GM13976 (cell line): Measurements from ENCODE around the gene TLCD3B.

Source experiments
- DNase-seq: peaks from one replicate; pipeline ENCODE4 v3.0.0; 2012; ENCODE audit warnings: low spot score
- in situ Hi-C: fragments of 300-500 bp; cut with MboI; formaldehyde crosslinking; loops from one replicate; pipeline ENCODE4 v1.12.0; 2022; ENCODE audit warnings: low sequenced_read_pairs, mixed read lengths, inconsistent platforms; ENCODE audit not compliant: unreplicated experiment
- TF ChIP-seq, protein P1 (sequence below): IDR thresholded peaks from 2 replicates; pipeline ENCODE4 v1.5.1; 2012; ENCODE audit warnings: borderline replicate concordance, mild to moderate bottlenecking; ENCODE audit not compliant: insufficient read depth; ENCODE audit errors: extremely low read depth, missing control alignments, control extremely low read depth

TLCD3B gene

DNA sequence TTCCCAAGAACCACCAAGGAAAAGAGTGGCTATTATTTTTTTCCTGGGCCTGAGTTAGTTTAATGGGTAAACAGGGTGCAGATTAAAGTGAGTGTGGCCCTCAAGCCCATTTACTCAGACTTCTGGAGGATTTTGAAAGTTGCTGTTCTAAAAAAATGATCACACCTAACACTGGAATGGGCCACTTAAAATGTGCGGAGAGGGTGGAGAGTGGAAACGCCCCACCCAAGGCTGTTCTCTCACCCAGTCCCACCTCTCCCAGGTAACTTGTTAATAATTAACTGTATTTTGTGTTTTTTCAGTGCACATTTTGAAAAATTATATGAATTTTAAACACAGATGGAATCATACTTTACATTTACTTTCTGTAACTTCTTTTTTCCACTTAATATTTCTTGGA is 41.0 kb downstream of the TLCD3B start:
- in situ Hi-C loops: no loop called here
- TF ChIP-seq, protein P1, sequence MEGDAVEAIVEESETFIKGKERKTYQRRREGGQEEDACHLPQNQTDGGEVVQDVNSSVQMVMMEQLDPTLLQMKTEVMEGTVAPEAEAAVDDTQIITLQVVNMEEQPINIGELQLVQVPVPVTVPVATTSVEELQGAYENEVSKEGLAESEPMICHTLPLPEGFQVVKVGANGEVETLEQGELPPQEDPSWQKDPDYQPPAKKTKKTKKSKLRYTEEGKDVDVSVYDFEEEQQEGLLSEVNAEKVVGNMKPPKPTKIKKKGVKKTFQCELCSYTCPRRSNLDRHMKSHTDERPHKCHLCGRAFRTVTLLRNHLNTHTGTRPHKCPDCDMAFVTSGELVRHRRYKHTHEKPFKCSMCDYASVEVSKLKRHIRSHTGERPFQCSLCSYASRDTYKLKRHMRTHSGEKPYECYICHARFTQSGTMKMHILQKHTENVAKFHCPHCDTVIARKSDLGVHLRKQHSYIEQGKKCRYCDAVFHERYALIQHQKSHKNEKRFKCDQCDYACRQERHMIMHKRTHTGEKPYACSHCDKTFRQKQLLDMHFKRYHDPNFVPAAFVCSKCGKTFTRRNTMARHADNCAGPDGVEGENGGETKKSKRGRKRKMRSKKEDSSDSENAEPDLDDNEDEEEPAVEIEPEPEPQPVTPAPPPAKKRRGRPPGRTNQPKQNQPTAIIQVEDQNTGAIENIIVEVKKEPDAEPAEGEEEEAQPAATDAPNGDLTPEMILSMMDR: no peak
- DNase-seq: no peak

DNA sequence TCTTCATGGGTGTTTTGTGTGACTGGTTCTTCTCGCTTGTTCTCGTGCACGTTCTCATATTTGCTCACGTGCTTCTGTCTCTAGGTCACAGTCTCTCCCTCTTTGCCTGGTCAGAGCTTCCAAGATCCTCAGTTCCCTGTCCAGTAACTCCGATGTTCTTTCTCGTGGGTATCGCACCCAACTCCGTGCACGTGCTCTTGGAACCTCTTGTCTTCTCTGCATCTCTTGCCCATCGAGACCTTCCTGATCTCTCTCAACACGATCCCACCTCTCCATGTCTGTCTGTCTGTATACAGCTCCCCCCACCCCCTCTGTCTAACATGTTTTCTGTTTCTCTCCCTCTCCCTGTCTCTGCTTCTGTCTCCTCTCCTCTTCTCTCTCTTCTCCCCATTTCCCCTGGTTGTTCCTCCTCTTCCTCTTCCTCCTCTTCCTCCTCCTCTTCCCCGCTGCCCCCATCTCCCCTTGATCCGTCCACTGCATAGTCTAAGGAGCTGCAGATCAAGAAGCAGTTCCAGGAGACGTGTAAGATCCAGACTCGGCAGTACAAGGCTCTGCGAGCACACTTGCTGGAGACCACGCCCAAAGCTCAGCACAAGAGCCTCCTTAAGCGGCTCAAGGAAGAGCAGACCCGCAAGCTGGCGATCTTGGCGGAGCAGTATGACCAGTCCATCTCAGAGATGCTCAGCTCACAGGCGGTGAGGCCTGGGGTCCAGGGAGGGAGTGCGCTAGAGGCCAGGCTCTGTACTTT is 41.8 kb downstream of the TLCD3B start:
- DNase-seq: no peak
- in situ Hi-C loops: no loop called here
- TF ChIP-seq, protein P1: no peak

DNA sequence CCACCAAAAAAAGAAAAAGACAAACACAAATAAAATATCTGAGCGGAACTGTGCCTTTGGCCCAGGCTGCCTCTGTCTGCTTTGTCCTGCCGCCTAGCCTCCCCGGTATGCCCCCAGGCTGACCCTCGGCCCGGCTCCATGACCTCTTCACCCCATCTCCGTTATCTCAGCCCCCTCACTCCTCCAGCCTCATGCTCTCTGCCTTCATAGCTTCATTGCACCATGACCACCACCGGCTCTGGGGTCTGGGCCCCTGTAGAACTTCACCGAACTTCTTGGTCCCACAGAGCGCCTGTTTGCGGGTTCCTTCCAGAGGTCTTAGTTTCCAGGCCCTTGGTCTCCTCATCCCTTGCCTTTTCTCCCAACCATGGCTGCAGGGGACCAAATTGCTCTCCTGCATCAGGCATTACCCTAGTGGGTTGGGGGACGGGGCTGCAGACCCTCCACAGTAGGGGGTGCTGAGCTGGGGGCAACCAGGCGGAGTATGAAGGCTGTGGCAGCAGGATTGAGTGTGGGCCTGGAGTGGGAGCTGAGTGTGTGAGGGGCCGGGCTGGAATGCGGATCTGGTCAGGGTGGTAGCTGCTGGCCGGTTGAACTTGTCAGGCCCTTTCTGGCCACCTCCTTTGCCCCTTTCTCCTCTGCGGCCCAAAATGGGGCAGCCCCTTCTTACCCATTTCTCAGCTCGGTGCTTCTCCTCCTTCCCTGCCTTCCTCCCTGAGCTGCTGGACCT is 42.6 kb downstream of the TLCD3B start:
- TF ChIP-seq, protein P1: no peak
- in situ Hi-C loops: no loop called here
- DNase-seq: no peak

DNA sequence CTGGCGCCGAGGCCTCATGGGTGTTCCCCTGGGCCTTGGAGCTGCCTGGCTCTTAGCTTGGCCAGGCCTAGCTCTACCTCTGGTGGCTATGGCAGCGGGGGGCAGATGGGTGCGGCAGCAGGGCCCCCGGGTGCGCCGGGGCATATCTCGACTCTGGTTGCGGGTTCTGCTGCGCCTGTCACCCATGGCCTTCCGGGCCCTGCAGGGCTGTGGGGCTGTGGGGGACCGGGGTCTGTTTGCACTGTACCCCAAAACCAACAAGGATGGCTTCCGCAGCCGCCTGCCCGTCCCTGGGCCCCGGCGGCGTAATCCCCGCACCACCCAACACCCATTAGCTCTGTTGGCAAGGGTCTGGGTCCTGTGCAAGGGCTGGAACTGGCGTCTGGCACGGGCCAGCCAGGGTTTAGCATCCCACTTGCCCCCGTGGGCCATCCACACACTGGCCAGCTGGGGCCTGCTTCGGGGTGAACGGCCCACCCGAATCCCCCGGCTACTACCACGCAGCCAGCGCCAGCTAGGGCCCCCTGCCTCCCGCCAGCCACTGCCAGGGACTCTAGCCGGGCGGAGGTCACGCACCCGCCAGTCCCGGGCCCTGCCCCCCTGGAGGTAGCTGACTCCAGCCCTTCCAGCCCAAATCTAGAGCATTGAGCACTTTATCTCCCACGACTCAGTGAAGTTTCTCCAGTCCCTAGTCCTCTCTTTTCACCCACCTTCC is 43.5 kb downstream of the TLCD3B start:
- no peak for DNase-seq
- TF ChIP-seq, protein P1: no peak
- in situ Hi-C loops: no loop called here

DNA sequence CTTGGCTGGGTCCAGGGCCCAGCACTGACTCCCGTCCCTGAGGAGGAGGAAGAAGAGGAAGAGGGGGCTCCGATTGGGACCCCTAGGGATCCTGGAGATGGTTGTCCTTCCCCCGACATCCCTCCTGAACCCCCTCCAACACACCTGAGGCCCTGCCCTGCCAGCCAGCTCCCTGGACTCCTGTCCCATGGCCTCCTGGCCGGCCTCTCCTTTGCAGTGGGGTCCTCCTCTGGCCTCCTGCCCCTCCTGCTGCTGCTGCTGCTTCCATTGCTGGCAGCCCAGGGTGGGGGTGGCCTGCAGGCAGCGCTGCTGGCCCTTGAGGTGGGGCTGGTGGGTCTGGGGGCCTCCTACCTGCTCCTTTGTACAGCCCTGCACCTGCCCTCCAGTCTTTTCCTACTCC is 44.1 kb downstream of the TLCD3B start:
- TF ChIP-seq, protein P1: no peak
- no peak for DNase-seq
- in situ Hi-C loops: no loop called here

DNA sequence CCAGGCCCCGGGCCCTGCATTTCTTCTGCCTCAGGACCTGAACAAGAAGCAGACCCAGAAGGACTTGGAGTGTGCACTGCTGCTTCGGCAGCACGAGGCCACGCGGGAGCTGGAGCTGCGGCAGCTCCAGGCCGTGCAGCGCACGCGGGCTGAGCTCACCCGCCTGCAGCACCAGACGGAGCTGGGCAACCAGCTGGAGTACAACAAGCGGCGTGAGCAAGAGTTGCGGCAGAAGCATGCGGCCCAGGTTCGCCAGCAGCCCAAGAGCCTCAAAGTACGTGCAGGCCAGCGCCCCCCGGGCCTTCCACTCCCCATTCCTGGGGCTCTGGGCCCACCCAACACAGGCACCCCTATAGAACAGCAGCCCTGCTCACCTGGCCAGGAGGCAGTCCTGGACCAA is 44.8 kb downstream of the TLCD3B start:
- in situ Hi-C loops: no loop called here
- DNase-seq: no peak

More for the DNA sequence above, 44.8 kb downstream of the TLCD3B start:
- TF ChIP-seq, protein P1: no peak
